HepG2 (cell line): ENCODE measurements around the gene SLC6A6.

Experiments used
- FOXC1 ChIP-seq: sonication (generic); formaldehyde crosslinking; IDR thresholded peaks from 2 replicates; pipeline ENCODE4 v1.8.0; 2022; ENCODE audit warnings: mild to moderate bottlenecking, missing genetic modification reagents, borderline replicate concordance
- KLF11 ChIP-seq: IDR thresholded peaks from 2 replicates; pipeline ENCODE4 v1.6.1; 2016; ENCODE audit warnings: missing compliant biosample characterization
- KLF13 ChIP-seq: sonication (generic); formaldehyde crosslinking; IDR thresholded peaks from 2 replicates; pipeline ENCODE4 v1.4.0; 2020; ENCODE audit warnings: mild to moderate bottlenecking, missing genetic modification reagents
- NR3C1 ChIP-seq: sonication (generic); formaldehyde crosslinking; IDR thresholded peaks from 2 replicates; pipeline ENCODE4 v1.4.0; 2020; ENCODE audit warnings: missing genetic modification reagents
- POLR2AphosphoS2 ChIP-seq: IDR thresholded peaks from 2 replicates; pipeline ENCODE4 v1.6.1; 2011; ENCODE audit warnings: low read depth, low read length, improper control_type of control experiment
- TMF1 ChIP-seq: sonication (generic); formaldehyde crosslinking; IDR thresholded peaks from 2 replicates; pipeline ENCODE4 v1.8.1; 2022; ENCODE audit warnings: low read depth, missing genetic modification reagents
- ZBTB34 ChIP-seq: sonication (generic); formaldehyde crosslinking; IDR thresholded peaks from 2 replicates; pipeline ENCODE4 v1.8.0; 2022; ENCODE audit warnings: mild to moderate bottlenecking, missing genetic modification reagents
- ZNF572 ChIP-seq: sonication (generic); formaldehyde crosslinking; IDR thresholded peaks from 2 replicates; pipeline ENCODE4 v1.5.1; 2020; ENCODE audit warnings: mild to moderate bottlenecking, missing genetic modification reagents

GRCh38 chr3:14513566-14514322, 111.3 kb downstream of the SLC6A6 start:
- no peak for TF ChIP-seq POLR2AphosphoS2
- no peak for TF ChIP-seq ZNF572 (CRISPR knock-in tag)
- TF ChIP-seq TMF1 (CRISPR knock-in tag): no peak
- no peak for TF ChIP-seq NR3C1 (CRISPR knock-in tag)
- no peak for TF ChIP-seq KLF13 (CRISPR knock-in tag)
- no peak for TF ChIP-seq ZBTB34 (CRISPR knock-in tag)
- TF ChIP-seq FOXC1 (CRISPR knock-in tag): no peak
- no peak for TF ChIP-seq KLF11 (CRISPR knock-in tag)
